Endothelial cell of umbilical vein (primary cell): Measurements from ENCODE around the gene NKD1. TPM values are rescaled to one million over a fixed set of nuclear protein-coding genes. Genes with fewer than 3 reads are reported as not detected.

Source experiments
- BruUV-seq: library from RNA; stranded (reverse); fragments of 400-500 nt; replicated peaks from 2 replicates; lab custom pipeline; 2021; lab: Mats Ljungman, UMichigan
- CTCF ChIA-PET: fragments of 300-600, 350-600 bp; sonication (Branson Sonifier 250); formaldehyde crosslinking; loops from one replicate; lab custom pipeline; 2021; ENCODE audit warnings: antibody characterized with exemption, inconsistent platforms; lab: Charles Lee
- POLR2A ChIA-PET: fragments of 300-600, 350-600 bp; sonication (Branson Sonifier 250); formaldehyde crosslinking; loops from one replicate; lab custom pipeline; 2021; ENCODE audit warnings: antibody characterized with exemption, inconsistent platforms; lab: Charles Lee
- DNase-seq: peaks from one replicate; pipeline ENCODE4 v3.0.0-alpha.2; 2011; ENCODE audit warnings: low read depth, low spot score
- FAIRE-seq: peaks from 2 replicates; lab custom pipeline; 2011; peaks lifted over from hg19 to GRCh38; lab: Jason Lieb, UNC
- H2AFZ ChIP-seq: 2 replicates; pipeline ENCODE4 v1.6.0; 2012; ENCODE audit warnings: low read depth, low read length, control low read depth, inconsistent platforms
- H3K27ac ChIP-seq: 2 replicates; pipeline ENCODE4 v1.5.1; 2011; ENCODE audit warnings: low read depth, mild to moderate bottlenecking, control low read depth, low read length, moderate library complexity; ENCODE audit not compliant: insufficient read depth
- H3K27me3 ChIP-seq, 2 experiments: 2 replicates each; pipeline versions ENCODE4 v1.6.0 to v1.6.1; 2011; ENCODE audit warnings: low read length in 2 of 2, mixed read lengths in 1 of 2; ENCODE audit not compliant: control insufficient read depth in 2 of 2, insufficient read depth in 2 of 2
- H3K36me3 ChIP-seq, 2 experiments: 2 replicates in 1 of 2; 3 replicates in 1 of 2; pipeline ENCODE4 v1.5.1; 2011; ENCODE audit warnings: low read length in 2 of 2, mild to moderate bottlenecking in 1 of 2, moderate library complexity in 1 of 2; ENCODE audit not compliant: control insufficient read depth in 2 of 2, insufficient read depth in 2 of 2; ENCODE audit errors: extremely low read depth in 1 of 2
- H3K4me1 ChIP-seq: 3 replicates; pipeline ENCODE4 v1.5.1; 2011; ENCODE audit warnings: mild to moderate bottlenecking, low read length; ENCODE audit not compliant: control insufficient read depth, insufficient read depth; ENCODE audit errors: extremely low read depth
- H3K4me2 ChIP-seq: 2 replicates; pipeline ENCODE4 v1.6.1; 2011; ENCODE audit warnings: low read length, control low read depth, mixed read lengths; ENCODE audit not compliant: insufficient read depth
- H3K4me3 ChIP-seq, 3 experiments: fragments of 200-600 bp in 1 of 3; sonication (generic), shearing (Covaris generic) in 1 of 3; replicated peaks in 1 of 3; 2 replicates each; pipeline ENCODE4 v1.5.1; 2011 to 2016; ENCODE audit warnings: control low read depth in 3 of 3, low read length in 3 of 3, mild to moderate bottlenecking in 2 of 3, inconsistent platforms in 1 of 3, low read depth in 1 of 3, moderate library complexity in 1 of 3; ENCODE audit not compliant: insufficient read depth in 1 of 3
- H3K79me2 ChIP-seq: 2 replicates; pipeline ENCODE4 v1.6.0; 2012; ENCODE audit warnings: low read length, inconsistent platforms; ENCODE audit not compliant: control insufficient read depth, insufficient read depth
- H3K9ac ChIP-seq: replicated peaks from 2 replicates; pipeline ENCODE3; 2011; ENCODE audit warnings: low read length, control low read depth; ENCODE audit not compliant: insufficient read depth; ENCODE audit errors: extremely low read depth
- H3K9me1 ChIP-seq: replicated peaks from 3 replicates; pipeline ENCODE4 v1.6.0; 2011; ENCODE audit warnings: mild to moderate bottlenecking, low read length; ENCODE audit not compliant: control insufficient read depth, insufficient read depth; ENCODE audit errors: extremely low read depth
- H3K9me3 ChIP-seq: replicated peaks from 2 replicates; pipeline ENCODE4 v1.5.1; 2012; ENCODE audit warnings: low read length, inconsistent platforms; ENCODE audit not compliant: control insufficient read depth, insufficient read depth
- H4K20me1 ChIP-seq: replicated peaks from 2 replicates; pipeline ENCODE3; 2011; ENCODE audit warnings: mild to moderate bottlenecking, low read length; ENCODE audit not compliant: control insufficient read depth, insufficient read depth; ENCODE audit errors: extremely low read depth
- EZH2 ChIP-seq: IDR thresholded peaks from 2 replicates; pipeline ENCODE4 v1.6.1; 2012; ENCODE audit warnings: borderline replicate concordance, low read depth, mild to moderate bottlenecking, moderate library complexity, low read length, inconsistent platforms; ENCODE audit not compliant: severe bottlenecking
- FOS ChIP-seq: IDR thresholded peaks from 2 replicates; pipeline ENCODE4 v1.6.1; 2011; ENCODE audit warnings: mild to moderate bottlenecking, low read length, moderate library complexity, borderline replicate concordance; ENCODE audit not compliant: insufficient read depth
- GATA2 ChIP-seq: IDR thresholded peaks from 2 replicates; pipeline ENCODE4 v1.7.0; 2011; ENCODE audit warnings: low read depth, mild to moderate bottlenecking, moderate library complexity, mixed read lengths, low read length; ENCODE audit not compliant: insufficient read length, insufficient read depth
- JUN ChIP-seq: IDR thresholded peaks from 2 replicates; pipeline ENCODE4 v1.6.1; 2011; ENCODE audit warnings: borderline replicate concordance, low read depth; ENCODE audit not compliant: insufficient read length, insufficient read depth
- MYC ChIP-seq: IDR thresholded peaks from one replicate; pipeline ENCODE4 v1.6.1; 2011; ENCODE audit warnings: mild to moderate bottlenecking, low read depth, low read length
- POLR2A ChIP-seq: IDR thresholded peaks from 2 replicates; pipeline ENCODE4 v1.6.1; 2012; ENCODE audit warnings: low read depth, mild to moderate bottlenecking, control low read depth, low read length
- POLR2AphosphoS5 ChIP-seq: IDR thresholded peaks from 2 replicates; pipeline ENCODE4 v1.6.1; 2012; ENCODE audit warnings: low read depth, mild to moderate bottlenecking, control low read depth, low read length, moderate library complexity; ENCODE audit not compliant: insufficient read depth
- dilution Hi-C: fragments of 300-500 bp; cut with MboI; formaldehyde crosslinking; loops from one replicate; pipeline ENCODE4 v1.15.0; 2019; ENCODE audit warnings: low sequenced_read_pairs; ENCODE audit not compliant: extremely low pct_ligation_motif_present
- intact Hi-C: fragments of 100-400 bp; cut with micrococcal nuclease; formaldehyde crosslinking; loops from one replicate; pipeline ENCODE4 v1.10.0; 2022
- polyA plus RNA-seq, 4 experiments: library from polyadenylated mRNA; depleted of rRNA in 3 of 4; stranded (reverse) in 3 of 4; unstranded in 1 of 4; fragments of >200 nt; gene quantifications; 2 replicates each; pipeline versions ENCODE4 v1.2.1 to v1.2.3, GENCODE V29; 2011 to 2012; ENCODE audit warnings: missing spikeins in 1 of 4
- total RNA-seq: library from RNA; stranded (reverse); gene quantifications from 2 replicates; pipeline ENCODE4 v1.2.3, GENCODE V29; 2021
- TF ChIP-seq, protein P1 (sequence below): IDR thresholded peaks from 2 replicates; pipeline ENCODE4 v1.6.1; 2011; ENCODE audit not compliant: insufficient read depth, insufficient read length
- TF ChIP-seq, protein P2 (sequence below), 2 donors: IDR thresholded peaks; 1 replicate in 1 of 2; 2 replicates in 1 of 2; pipeline ENCODE4 v1.5.1; 2011; ENCODE audit warnings: low read length in 2 of 2, mild to moderate bottlenecking in 2 of 2, moderate library complexity in 2 of 2, control low read depth in 1 of 2, inconsistent platforms in 1 of 2, low read depth in 1 of 2; ENCODE audit not compliant: insufficient read depth in 1 of 2; ENCODE audit errors: extremely low read depth in 1 of 2

The NKD1 gene
- total and polyA plus RNA-seq, 2 donors (not counting 3 experiments of a cell fraction or from before 2014, with no cell fraction given), result not detected

DNA sequence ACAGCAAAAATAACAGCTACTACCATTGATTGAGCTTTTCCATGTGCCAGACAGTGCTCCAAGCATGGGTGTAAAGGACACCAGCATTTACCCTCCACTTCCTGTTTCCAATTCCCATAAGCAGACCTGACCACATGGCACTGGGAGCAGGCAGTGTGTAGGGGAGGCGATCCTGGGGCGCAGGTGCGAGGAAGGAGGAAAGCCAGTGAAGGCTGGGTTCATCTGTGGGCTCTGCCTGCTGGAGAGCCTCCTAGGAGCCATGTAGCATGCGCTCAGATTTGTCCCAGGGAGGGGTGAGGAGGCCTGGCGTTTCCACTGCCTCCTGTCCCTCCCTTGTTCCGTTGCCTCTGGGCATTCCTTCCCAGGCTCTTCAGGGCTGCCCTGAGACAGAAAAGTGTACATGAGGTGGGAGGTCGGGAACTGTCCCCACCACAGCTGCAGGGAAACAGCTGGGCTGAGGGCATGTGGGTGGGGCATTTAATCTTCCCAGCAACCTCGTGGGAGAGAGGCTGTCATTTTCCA, 76.3 kb downstream of the NKD1 start:
- H3K27ac ChIP-seq, result no peak overlapping the region
- dilution Hi-C loops (no loop called here), intact Hi-C loops (no loop called here)
- no peaks in the 10 kb centered on the region for H4K20me1 ChIP-seq
- DNase-seq (no peak), FAIRE-seq (no peak)
- no peaks in the 10 kb centered on the region for H3K79me2 ChIP-seq
- BruUV-seq, result no TSS peak
- POLR2A ChIA-PET, result no interaction called here
- no peaks in the 10 kb centered on the region for H3K36me3 ChIP-seq
- no peak overlapping the region for H3K4me2 ChIP-seq
- no peak overlapping the region for H3K4me3 ChIP-seq
- H3K4me1 ChIP-seq, result no peaks in the 10 kb centered on the region
- H2AFZ ChIP-seq, result no peak overlapping the region
- H3K27me3 ChIP-seq, result no peaks in the 10 kb centered on the region
- CTCF ChIA-PET, result interaction anchor here (1.1 to 1.8 kb wide), 3 partner anchors 13 to 31 kb away, joined by 3 to 5 read pairs (median 5); no protein-coding TSS in a partner anchor
- no peak overlapping the region for H3K9ac ChIP-seq
- H3K9me3 ChIP-seq, result no peaks in the 10 kb centered on the region
- no peaks in the 10 kb centered on the region for H3K9me1 ChIP-seq
- TF ChIP-seq FOS, result no peak
- no peak for TF ChIP-seq POLR2A
- TF ChIP-seq EZH2, result no peak
- no peak for TF ChIP-seq MYC
- TF ChIP-seq, protein P1, sequence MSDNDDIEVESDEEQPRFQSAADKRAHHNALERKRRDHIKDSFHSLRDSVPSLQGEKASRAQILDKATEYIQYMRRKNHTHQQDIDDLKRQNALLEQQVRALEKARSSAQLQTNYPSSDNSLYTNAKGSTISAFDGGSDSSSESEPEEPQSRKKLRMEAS, result no peak
- TF ChIP-seq GATA2, result no peak
- TF ChIP-seq, protein P2, sequence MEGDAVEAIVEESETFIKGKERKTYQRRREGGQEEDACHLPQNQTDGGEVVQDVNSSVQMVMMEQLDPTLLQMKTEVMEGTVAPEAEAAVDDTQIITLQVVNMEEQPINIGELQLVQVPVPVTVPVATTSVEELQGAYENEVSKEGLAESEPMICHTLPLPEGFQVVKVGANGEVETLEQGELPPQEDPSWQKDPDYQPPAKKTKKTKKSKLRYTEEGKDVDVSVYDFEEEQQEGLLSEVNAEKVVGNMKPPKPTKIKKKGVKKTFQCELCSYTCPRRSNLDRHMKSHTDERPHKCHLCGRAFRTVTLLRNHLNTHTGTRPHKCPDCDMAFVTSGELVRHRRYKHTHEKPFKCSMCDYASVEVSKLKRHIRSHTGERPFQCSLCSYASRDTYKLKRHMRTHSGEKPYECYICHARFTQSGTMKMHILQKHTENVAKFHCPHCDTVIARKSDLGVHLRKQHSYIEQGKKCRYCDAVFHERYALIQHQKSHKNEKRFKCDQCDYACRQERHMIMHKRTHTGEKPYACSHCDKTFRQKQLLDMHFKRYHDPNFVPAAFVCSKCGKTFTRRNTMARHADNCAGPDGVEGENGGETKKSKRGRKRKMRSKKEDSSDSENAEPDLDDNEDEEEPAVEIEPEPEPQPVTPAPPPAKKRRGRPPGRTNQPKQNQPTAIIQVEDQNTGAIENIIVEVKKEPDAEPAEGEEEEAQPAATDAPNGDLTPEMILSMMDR (IDR thresholded peaks at IDR 0.05; ENCODE audit: extremely low read depth in 1 of 2, insufficient read depth in 1 of 2, low read depth in 1 of 2, low read length in 2 of 2), result no peak
- no peak for TF ChIP-seq POLR2AphosphoS5
- TF ChIP-seq JUN, result no peak
